Mesendoderm (in vitro differentiated cells): ENCODE results near the gene CHID1.

Source experiments
- DNase-seq: peaks from one replicate; pipeline ENCODE4 v3.0.0; 2013
- H2AK5ac ChIP-seq: 2 replicates; pipeline ENCODE4 v1.6.1; 2013; ENCODE audit warnings: low read length, inconsistent platforms
- H2BK120ac ChIP-seq: 2 replicates; pipeline ENCODE4 v1.6.1; 2013; ENCODE audit warnings: low read depth, mild to moderate bottlenecking, low read length, moderate library complexity, mixed read lengths
- H2BK15ac ChIP-seq: replicated peaks from 2 replicates; pipeline ENCODE4 v1.6.1; 2013; ENCODE audit warnings: low read depth, mild to moderate bottlenecking, moderate library complexity
- H2BK5ac ChIP-seq: 2 replicates; pipeline ENCODE4 v1.6.1; 2013; ENCODE audit warnings: low read length, inconsistent platforms
- H3K18ac ChIP-seq: 2 replicates; pipeline ENCODE4 v1.6.1; 2013; ENCODE audit warnings: mild to moderate bottlenecking, low read length, mixed read lengths
- H3K23ac ChIP-seq: one replicate; pipeline ENCODE4 v1.6.1; 2013; ENCODE audit warnings: low read length
- H3K27ac ChIP-seq: 2 replicates; pipeline ENCODE4 v1.5.1; 2013; ENCODE audit warnings: low read depth, mild to moderate bottlenecking, inconsistent platforms, low read length, moderate library complexity
- H3K27me3 ChIP-seq: 2 replicates; pipeline ENCODE4 v1.6.1; 2013; ENCODE audit warnings: low read length, control low read depth, mild to moderate bottlenecking, inconsistent platforms; ENCODE audit not compliant: insufficient read depth, poor library complexity
- H3K36me3 ChIP-seq: 2 replicates; pipeline ENCODE4 v1.6.1; 2013; ENCODE audit warnings: low read length, inconsistent platforms; ENCODE audit not compliant: control insufficient read depth, insufficient read depth
- H3K4ac ChIP-seq: one replicate; pipeline ENCODE4 v1.6.1; 2013; ENCODE audit warnings: low read depth, mild to moderate bottlenecking, low read length, moderate library complexity
- H3K4me1 ChIP-seq: 2 replicates; pipeline ENCODE4 v1.6.1; 2013; ENCODE audit warnings: low read depth, low read length, inconsistent platforms; ENCODE audit not compliant: control insufficient read depth
- H3K4me2 ChIP-seq: 2 replicates; pipeline ENCODE4 v1.6.1; 2013; ENCODE audit warnings: low read length
- H3K4me3 ChIP-seq: 2 replicates; pipeline ENCODE4 v1.5.1; 2013; ENCODE audit warnings: mild to moderate bottlenecking, low read length
- H3K56ac ChIP-seq: one replicate; pipeline ENCODE4 v1.6.1; 2013; ENCODE audit warnings: low read length
- H3K79me1 ChIP-seq: 2 replicates; pipeline ENCODE4 v1.6.1; 2013; ENCODE audit warnings: low read length, inconsistent platforms
- H3K79me2 ChIP-seq: 2 replicates; pipeline ENCODE4 v1.6.1; 2013; ENCODE audit warnings: mild to moderate bottlenecking, low read length; ENCODE audit not compliant: control insufficient read depth, insufficient read depth
- H3K9ac ChIP-seq: 2 replicates; pipeline ENCODE4 v1.6.1; 2013; ENCODE audit warnings: low read length, inconsistent platforms
- H4K5ac ChIP-seq: one replicate; pipeline ENCODE4 v1.6.1; 2013; ENCODE audit warnings: low read length
- H4K8ac ChIP-seq: one replicate; pipeline ENCODE4 v1.6.1; 2013; ENCODE audit warnings: low read depth, mild to moderate bottlenecking, control low read depth, low read length, moderate library complexity
- WGBS: extraction: QIAGEN DNeasy Blood & Tissue Kit; methylation state at CpG from one replicate; pipeline ENCODE4 v1.1.7; 2013; ENCODE audit warnings: low lambda C conversion rate, missing lambda C conversion rate; ENCODE audit not compliant: insufficient coverage; ENCODE audit errors: extremely low coverage; 5-methylcytosine and 5-hydroxymethylcytosine counted together

The CHID1 gene

GRCh38 chr11:849104-849824, 61.3 kb downstream of the CHID1 start:
- peak overlapping the region; percentile 77 for H3K4me2 ChIP-seq
- H3K23ac ChIP-seq = no peak overlapping the region
- WGBS = no CpG with 5 or more reads among the region's 71 CpGs
- no peak overlapping the region for H3K4ac ChIP-seq
- no peaks in the 10 kb centered on the region for H3K36me3 ChIP-seq
- peak overlapping the region; percentile 60 for H3K9ac ChIP-seq
- H2BK15ac ChIP-seq = no peak overlapping the region
- H3K18ac ChIP-seq = no peak overlapping the region
- H2BK120ac ChIP-seq = no peak overlapping the region
- no peak overlapping the region for H2BK5ac ChIP-seq
- H3K79me1 ChIP-seq = no peaks in the 10 kb centered on the region
- H3K27me3 ChIP-seq = no peaks in the 10 kb centered on the region
- H4K5ac ChIP-seq = no peak overlapping the region
- H4K8ac ChIP-seq = no peak overlapping the region
- H3K4me1 ChIP-seq = peaks cover 4% of the 10 kb centered on the region
- H3K56ac ChIP-seq = peak overlapping the region; percentile 42
- no peak overlapping the region for H3K4me3 ChIP-seq
- no peak overlapping the region for H3K27ac ChIP-seq
- H2AK5ac ChIP-seq = no peak overlapping the region
- H3K79me2 ChIP-seq = no peaks in the 10 kb centered on the region
- DNase-seq = no peak

- DNase-seq = no peak
- no peak overlapping the region for H3K18ac ChIP-seq
- no peak overlapping the region for H3K56ac ChIP-seq
- H3K79me2 ChIP-seq = no peaks in the 10 kb centered on the region
- no peak overlapping the region for H2BK5ac ChIP-seq
- no peak overlapping the region for H3K4me3 ChIP-seq
- H4K8ac ChIP-seq = no peak overlapping the region
- no peak overlapping the region for H2BK15ac ChIP-seq
- no peak overlapping the region for H4K5ac ChIP-seq
- no peak overlapping the region for H3K23ac ChIP-seq
- no peak overlapping the region for H3K9ac ChIP-seq
- no peaks in the 10 kb centered on the region for H3K36me3 ChIP-seq
- no CpG with 5 or more reads among the region's 14 CpGs for WGBS
- H3K4ac ChIP-seq = no peak overlapping the region
- no peaks in the 10 kb centered on the region for H3K79me1 ChIP-seq
- no peak overlapping the region for H2BK120ac ChIP-seq
- H3K4me2 ChIP-seq = no peak overlapping the region
- H3K27ac ChIP-seq = no peak overlapping the region
- H2AK5ac ChIP-seq = no peak overlapping the region
- H3K4me1 ChIP-seq = peaks cover 4% of the 10 kb centered on the region
- no peaks in the 10 kb centered on the region for H3K27me3 ChIP-seq
Observed at GRCh38 chr11:848380-848931, 62.2 kb downstream of the CHID1 start.

GRCh38 chr11:847876-848275, 62.7 kb downstream of the CHID1 start:
- Histone ChIP-seq H3K27ac (no peak overlapping the region), H4K5ac (no peak overlapping the region), H3K4ac (no peak overlapping the region), H2BK120ac (no peak overlapping the region), H3K56ac (no peak overlapping the region), H2BK5ac (no peak overlapping the region), H3K18ac (no peak overlapping the region), H4K8ac (no peak overlapping the region), H3K4me3 (no peak overlapping the region), H2BK15ac (no peak overlapping the region), H3K23ac (no peak overlapping the region), H3K4me1 (peaks cover 4% of the 10 kb centered on the region), H3K79me2 (no peaks in the 10 kb centered on the region), H3K79me1 (no peaks in the 10 kb centered on the region), H3K9ac (no peak overlapping the region), H3K4me2 (no peak overlapping the region), H2AK5ac (no peak overlapping the region), H3K36me3 (no peaks in the 10 kb centered on the region), H3K27me3 (no peaks in the 10 kb centered on the region)
- no peak for DNase-seq
- no CpG with 5 or more reads among the region's 18 CpGs for WGBS

GRCh38 chr11:846496-847098, 64.0 kb downstream of the CHID1 start:
- H3K4me1 ChIP-seq = peaks cover 4% of the 10 kb centered on the region
- H2BK15ac ChIP-seq = no peak overlapping the region
- H2BK120ac ChIP-seq = no peak overlapping the region
- H4K8ac ChIP-seq = no peak overlapping the region
- no peak overlapping the region for H3K4ac ChIP-seq
- no peak overlapping the region for H3K18ac ChIP-seq
- H3K27ac ChIP-seq = no peak overlapping the region
- H3K4me3 ChIP-seq = no peak overlapping the region
- DNase-seq = no peak
- H4K5ac ChIP-seq = no peak overlapping the region
- H3K27me3 ChIP-seq = no peaks in the 10 kb centered on the region
- H3K36me3 ChIP-seq = no peaks in the 10 kb centered on the region
- H3K4me2 ChIP-seq = no peak overlapping the region
- WGBS = no CpG with 5 or more reads among the region's 11 CpGs
- no peak overlapping the region for H2BK5ac ChIP-seq
- no peak overlapping the region for H3K9ac ChIP-seq
- H3K79me1 ChIP-seq = no peaks in the 10 kb centered on the region
- H3K23ac ChIP-seq = no peak overlapping the region
- no peak overlapping the region for H3K56ac ChIP-seq
- H3K79me2 ChIP-seq = peaks cover 5% of the 10 kb centered on the region
- H2AK5ac ChIP-seq = no peak overlapping the region

- Histone ChIP-seq H3K36me3 (no peaks in the 10 kb centered on the region), H4K5ac (no peak overlapping the region), H3K4ac (no peak overlapping the region), H3K27me3 (no peaks in the 10 kb centered on the region), H2AK5ac (no peak overlapping the region), H3K9ac (no peak overlapping the region), H3K56ac (no peak overlapping the region), H3K79me2 (peaks cover 10% of the 10 kb centered on the region), H3K27ac (no peak overlapping the region), H2BK120ac (no peak overlapping the region), H3K79me1 (peaks cover 4% of the 10 kb centered on the region), H3K4me1 (peaks cover 6% of the 10 kb centered on the region), H3K4me2 (no peak overlapping the region), H3K18ac (no peak overlapping the region), H4K8ac (no peak overlapping the region), H3K23ac (no peak overlapping the region), H2BK15ac (no peak overlapping the region), H3K4me3 (no peak overlapping the region), H2BK5ac (no peak overlapping the region)
- no CpG with 5 or more reads among the region's 8 CpGs for WGBS
- no peak for DNase-seq
Observed at GRCh38 chr11:845872-846495, 64.6 kb downstream of the CHID1 start.
